Measurements from ENCODE around the gene TSPEAR.

DNA sequence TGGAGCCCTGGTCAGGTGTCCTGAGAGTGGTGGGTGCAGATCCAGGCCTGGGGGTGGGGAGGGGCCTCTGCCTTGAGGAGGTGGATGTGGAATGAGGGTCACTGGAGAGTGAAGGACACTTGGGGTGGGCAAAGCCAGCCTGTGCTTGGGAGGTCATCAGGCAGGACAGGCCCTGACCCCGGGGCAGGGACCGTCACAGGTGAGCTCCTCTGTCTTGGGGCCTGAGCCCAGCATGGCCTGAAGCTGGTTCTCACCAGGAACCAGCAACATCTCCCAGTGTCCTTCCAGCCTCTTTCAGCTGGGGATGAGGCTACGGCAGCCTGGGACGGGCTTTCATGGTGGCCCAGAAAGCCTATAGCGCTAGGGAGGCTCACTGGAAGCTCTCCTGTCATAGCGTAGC lies 159.2 kb downstream of the TSPEAR start:
- TF ChIP-seq, protein P1, sequence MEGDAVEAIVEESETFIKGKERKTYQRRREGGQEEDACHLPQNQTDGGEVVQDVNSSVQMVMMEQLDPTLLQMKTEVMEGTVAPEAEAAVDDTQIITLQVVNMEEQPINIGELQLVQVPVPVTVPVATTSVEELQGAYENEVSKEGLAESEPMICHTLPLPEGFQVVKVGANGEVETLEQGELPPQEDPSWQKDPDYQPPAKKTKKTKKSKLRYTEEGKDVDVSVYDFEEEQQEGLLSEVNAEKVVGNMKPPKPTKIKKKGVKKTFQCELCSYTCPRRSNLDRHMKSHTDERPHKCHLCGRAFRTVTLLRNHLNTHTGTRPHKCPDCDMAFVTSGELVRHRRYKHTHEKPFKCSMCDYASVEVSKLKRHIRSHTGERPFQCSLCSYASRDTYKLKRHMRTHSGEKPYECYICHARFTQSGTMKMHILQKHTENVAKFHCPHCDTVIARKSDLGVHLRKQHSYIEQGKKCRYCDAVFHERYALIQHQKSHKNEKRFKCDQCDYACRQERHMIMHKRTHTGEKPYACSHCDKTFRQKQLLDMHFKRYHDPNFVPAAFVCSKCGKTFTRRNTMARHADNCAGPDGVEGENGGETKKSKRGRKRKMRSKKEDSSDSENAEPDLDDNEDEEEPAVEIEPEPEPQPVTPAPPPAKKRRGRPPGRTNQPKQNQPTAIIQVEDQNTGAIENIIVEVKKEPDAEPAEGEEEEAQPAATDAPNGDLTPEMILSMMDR (IDR thresholded peaks at IDR 0.05; ENCODE audit: low read depth, low read length), result no peak
- TF ChIP-seq MAX (IDR thresholded peaks at IDR 0.05; ENCODE audit: low read depth, low read length) (no peak), POLR2A (IDR thresholded peaks at IDR 0.05; ENCODE audit: extremely low read depth, insufficient read length) (no peak)

All from NB4 (cell line).